ENCODE measurements around the gene RELT. TPM values are rescaled to one million over a fixed set of nuclear protein-coding genes. Genes with fewer than 3 reads are reported as not detected.
A peak's percentile ranks its signal among the peaks of the same experiment; 100 is the strongest.

The RELT gene
- polyA plus RNA-seq, 1 experiment, result 1.1 TPM

DNA sequence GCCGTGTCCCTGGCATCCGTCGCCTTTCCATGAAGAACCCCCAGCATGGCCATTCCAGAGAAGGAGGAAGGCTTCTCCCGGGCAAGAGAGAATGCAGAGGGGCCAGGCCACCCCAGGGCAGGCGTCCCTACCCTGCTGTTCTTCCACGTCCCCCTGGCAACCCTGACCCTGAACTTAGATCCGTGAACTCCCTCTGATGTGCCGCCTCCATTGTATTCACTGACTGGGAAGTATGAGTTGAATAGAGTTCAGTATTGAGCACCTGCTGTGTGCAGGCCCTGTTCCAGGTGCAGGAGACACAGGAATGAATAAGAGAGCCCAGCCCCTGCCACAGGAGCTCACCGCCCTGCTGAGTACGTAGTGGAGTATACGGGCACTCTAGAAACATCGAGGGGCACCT lies 29.1 kb upstream of the RELT start:
- ChIA-PET CTCF (no interaction called here), POLR2A (no interaction called here)
- H3K4me3 ChIP-seq (ENCODE audit: low read depth, low read length), result no peak overlapping the region
- TF ChIP-seq, protein P1, sequence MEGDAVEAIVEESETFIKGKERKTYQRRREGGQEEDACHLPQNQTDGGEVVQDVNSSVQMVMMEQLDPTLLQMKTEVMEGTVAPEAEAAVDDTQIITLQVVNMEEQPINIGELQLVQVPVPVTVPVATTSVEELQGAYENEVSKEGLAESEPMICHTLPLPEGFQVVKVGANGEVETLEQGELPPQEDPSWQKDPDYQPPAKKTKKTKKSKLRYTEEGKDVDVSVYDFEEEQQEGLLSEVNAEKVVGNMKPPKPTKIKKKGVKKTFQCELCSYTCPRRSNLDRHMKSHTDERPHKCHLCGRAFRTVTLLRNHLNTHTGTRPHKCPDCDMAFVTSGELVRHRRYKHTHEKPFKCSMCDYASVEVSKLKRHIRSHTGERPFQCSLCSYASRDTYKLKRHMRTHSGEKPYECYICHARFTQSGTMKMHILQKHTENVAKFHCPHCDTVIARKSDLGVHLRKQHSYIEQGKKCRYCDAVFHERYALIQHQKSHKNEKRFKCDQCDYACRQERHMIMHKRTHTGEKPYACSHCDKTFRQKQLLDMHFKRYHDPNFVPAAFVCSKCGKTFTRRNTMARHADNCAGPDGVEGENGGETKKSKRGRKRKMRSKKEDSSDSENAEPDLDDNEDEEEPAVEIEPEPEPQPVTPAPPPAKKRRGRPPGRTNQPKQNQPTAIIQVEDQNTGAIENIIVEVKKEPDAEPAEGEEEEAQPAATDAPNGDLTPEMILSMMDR (IDR thresholded peaks at IDR 0.05; ENCODE audit: low read depth, low read length), result no peak
- H3K27me3 ChIP-seq (ENCODE audit: control insufficient read depth, insufficient read depth, low read length), result no peaks in the 10 kb centered on the region
- no peak overlapping the region for H3K27ac ChIP-seq (ENCODE audit: low read depth, low read length)
- no peaks in the 10 kb centered on the region; the same call in 1 of the 2 replicates for H3K9me3 ChIP-seq (ENCODE audit: control insufficient read depth, insufficient read depth, low read length)
- DNase-seq (ENCODE audit: low read depth, low spot score), result no peak

DNA sequence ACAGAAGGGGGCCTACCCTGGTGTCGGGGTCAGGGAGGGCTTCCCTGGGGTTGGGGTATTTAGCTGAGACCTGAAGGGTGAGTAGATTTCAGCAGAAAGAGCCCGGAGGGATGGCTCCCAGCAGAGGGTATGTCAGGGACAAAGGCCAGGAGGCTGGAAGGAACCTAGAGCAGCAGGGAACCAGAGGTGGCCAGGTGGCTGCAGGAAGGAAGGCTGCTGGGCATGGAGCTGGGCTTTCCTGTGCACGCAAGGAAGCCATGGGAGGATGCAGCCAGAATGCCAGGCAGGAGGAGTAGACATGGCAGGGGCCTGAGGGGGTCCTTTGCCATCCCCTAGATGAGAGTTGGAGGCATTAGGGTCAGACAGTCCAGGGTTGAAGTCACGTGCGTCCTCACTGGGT lies 27.4 kb upstream of the RELT start:
- CTCF ChIA-PET, result interaction anchor here (0.6 to 5.3 kb wide), 4 partner anchors 10 to 412 kb away, joined by 4 to 127 read pairs (median 80); partner anchors contain the start of genes ARHGEF17 and RAB6A

DNA sequence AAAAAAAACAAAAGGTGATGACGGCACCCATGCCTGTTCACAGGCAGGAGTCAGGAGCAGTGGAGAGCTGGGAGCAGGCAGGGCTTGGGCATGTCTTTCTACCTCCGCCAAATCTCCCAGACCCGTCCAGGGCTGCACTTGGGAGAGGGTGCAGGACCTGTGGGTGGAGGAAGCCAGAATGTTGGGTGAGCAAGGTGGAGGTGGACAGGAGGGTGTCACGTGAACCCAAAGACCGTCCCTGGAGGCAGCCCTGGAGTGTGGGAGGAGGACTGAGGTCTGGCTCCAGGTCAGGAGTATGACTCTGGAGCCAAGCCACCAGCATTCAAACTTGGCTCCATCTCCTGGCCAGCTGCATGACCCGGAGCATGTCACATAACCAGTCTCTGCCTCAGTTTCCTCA lies 26.6 kb upstream of the RELT start:
- ChIA-PET CTCF (interaction anchor here (1.2 to 5.3 kb wide), 5 partner anchors 11 to 312 kb away, joined by 4 to 127 read pairs (median 74); partner anchors contain the start of gene ARHGEF17), POLR2A (no interaction called here)
- Histone ChIP-seq H3K27me3 (ENCODE audit: control insufficient read depth, insufficient read depth, low read length) (no peaks in the 10 kb centered on the region), H3K4me3 (ENCODE audit: low read depth, low read length) (no peak overlapping the region), H3K9me3 (ENCODE audit: control insufficient read depth, insufficient read depth, low read length) (no peaks in the 10 kb centered on the region), H3K27ac (ENCODE audit: low read depth, low read length) (no peak overlapping the region)
- TF ChIP-seq, protein P1 (IDR thresholded peaks at IDR 0.05; ENCODE audit: low read depth, low read length), result no peak
- no peak for DNase-seq (ENCODE audit: low read depth, low spot score)

More for the DNA sequence above, 27.4 kb upstream of the RELT start:
- DNase-seq (ENCODE audit: low read depth, low spot score), result no peak
- Histone ChIP-seq H3K27me3 (ENCODE audit: control insufficient read depth, insufficient read depth, low read length) (no peaks in the 10 kb centered on the region), H3K27ac (ENCODE audit: low read depth, low read length) (no peak overlapping the region), H3K4me3 (ENCODE audit: low read depth, low read length) (no peak overlapping the region), H3K9me3 (ENCODE audit: control insufficient read depth, insufficient read depth, low read length) (no peaks in the 10 kb centered on the region; the same call in 1 of the 2 replicates)
- POLR2A ChIA-PET, result no interaction called here
- TF ChIP-seq, protein P1 (IDR thresholded peaks at IDR 0.05; ENCODE audit: low read depth, low read length), result no peak

DNA sequence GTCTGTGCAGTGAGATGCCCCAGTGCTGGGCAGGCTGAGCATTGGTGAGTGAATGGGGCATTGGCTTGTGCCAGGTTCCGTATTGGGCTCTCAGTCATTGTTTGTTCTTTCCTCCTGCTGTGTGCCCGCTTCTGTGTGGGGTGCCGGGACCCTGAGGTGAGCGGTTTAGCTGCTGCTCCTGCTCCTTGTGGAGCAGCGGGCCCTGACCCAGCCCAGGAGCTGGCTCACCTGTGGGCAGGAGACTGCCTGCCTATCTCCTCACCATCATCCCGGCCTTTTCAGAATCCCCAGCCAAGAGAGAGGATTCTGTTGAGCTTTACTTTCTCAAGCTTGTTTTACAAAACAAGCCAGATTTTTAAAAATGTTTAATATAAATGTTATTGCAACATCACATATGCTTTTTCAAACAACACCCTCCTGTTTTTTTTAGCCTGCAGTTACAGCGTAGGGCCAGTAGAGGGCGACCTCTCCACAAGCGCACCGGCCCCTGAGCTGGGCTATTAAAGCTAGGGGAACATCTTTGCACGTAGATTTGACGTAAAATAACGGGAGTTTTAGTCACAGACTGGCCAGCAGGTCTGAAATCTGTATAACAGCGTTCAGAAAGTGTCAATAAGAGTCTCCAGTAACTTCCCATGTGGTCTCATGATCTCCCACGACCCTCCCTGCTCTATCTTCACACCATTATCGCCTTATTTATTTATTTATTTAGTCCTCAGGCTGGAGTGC lies 25.1 kb upstream of the RELT start:
- Histone ChIP-seq H3K4me3 (ENCODE audit: low read depth, low read length) (no peak overlapping the region), H3K27ac (ENCODE audit: low read depth, low read length) (peak overlapping the region; percentile 57), H3K9me3 (ENCODE audit: control insufficient read depth, insufficient read depth, low read length) (no peaks in the 10 kb centered on the region), H3K27me3 (ENCODE audit: control insufficient read depth, insufficient read depth, low read length) (no peaks in the 10 kb centered on the region)
- peak; percentile 57 for DNase-seq (ENCODE audit: low read depth, low spot score)
- ChIA-PET CTCF (interaction anchor here (0.6 to 5.3 kb wide), 89 partner anchors 12 to 1285 kb away, joined by 3 to 127 read pairs (median 4); partner anchors contain the start of gene ARHGEF17), POLR2A (interaction anchor here (0.6 to 1.2 kb wide), 6 partner anchors 21 to 310 kb away, joined by 3 to 7 read pairs (median 4); no protein-coding TSS in a partner anchor)
- TF ChIP-seq, protein P1 (IDR thresholded peaks at IDR 0.05; ENCODE audit: low read depth, low read length), result peak; percentile 98

DNA sequence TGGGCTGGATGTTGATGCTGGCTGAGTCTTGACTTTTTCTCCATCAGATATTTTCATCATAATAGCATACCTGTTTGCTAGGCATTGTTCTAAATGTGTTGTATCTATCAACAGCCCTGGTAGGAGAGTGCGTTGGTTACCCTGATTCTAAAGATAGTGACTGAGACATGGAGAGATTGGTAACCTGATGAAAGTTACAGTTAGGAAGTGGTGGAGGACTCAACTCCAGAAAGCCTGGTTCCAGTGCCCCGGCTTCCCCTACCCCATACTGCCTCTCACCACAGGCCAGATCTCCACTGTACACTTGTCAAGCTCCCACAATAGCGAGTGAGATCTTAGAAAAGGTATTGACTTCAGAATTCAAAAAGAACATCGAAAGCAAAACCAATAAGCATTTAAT lies 22.8 kb upstream of the RELT start:
- POLR2A ChIA-PET, result no interaction called here
- H3K4me3 ChIP-seq (ENCODE audit: low read depth, low read length), result no peak overlapping the region
- H3K9me3 ChIP-seq (ENCODE audit: control insufficient read depth, insufficient read depth, low read length), result no peaks in the 10 kb centered on the region
- TF ChIP-seq, protein P1 (IDR thresholded peaks at IDR 0.05; ENCODE audit: low read depth, low read length), result no peak
- no peak for DNase-seq (ENCODE audit: low read depth, low spot score)
- H3K27ac ChIP-seq (ENCODE audit: low read depth, low read length), result no peak overlapping the region
- CTCF ChIA-PET, result interaction anchor here (0.8 kb wide), 1 partner anchor 420 kb away, joined by 3 read pairs; no protein-coding TSS in a partner anchor
- H3K27me3 ChIP-seq (ENCODE audit: control insufficient read depth, insufficient read depth, low read length), result no peaks in the 10 kb centered on the region
